ENCODE data around the gene MARS2.
"Not testable (repeated sequence)": the region's sequence is repeated elsewhere in the genome, so short reads cannot be mapped to it uniquely, and the experiment has no call there.

The MARS2 gene

GRCh38 chr2:197707316-197708213 is 2.4 kb downstream of the MARS2 start:
- no peak for DNase-seq

- no peak for DNase-seq
These were observed 3.2 kb downstream of the MARS2 start for GRCh38 chr2:197708331-197708730.

- not testable (repeated sequence) for DNase-seq
These were observed 4.0 kb downstream of the MARS2 start for GRCh38 chr2:197709140-197709539.

GRCh38 chr2:197710424-197711042 is 5.4 kb downstream of the MARS2 start:
- no peak for DNase-seq

- DNase-seq, result no peak
These were observed 6.4 kb downstream of the MARS2 start for GRCh38 chr2:197711578-197711977.

- no peak for DNase-seq
These were observed 8.1 kb downstream of the MARS2 start for GRCh38 chr2:197713271-197713670.

- no peak for DNase-seq
These were observed 12.7 kb downstream of the MARS2 start for GRCh38 chr2:197717863-197718262.

- DNase-seq, result no peak
These were observed 21.8 kb downstream of the MARS2 start for GRCh38 chr2:197727011-197727410.

GRCh38 chr2:197728555-197729544 is 23.7 kb downstream of the MARS2 start:
- not testable (repeated sequence) for DNase-seq

GRCh38 chr2:197740200-197740599 is 35.0 kb downstream of the MARS2 start:
- DNase-seq, result no peak

Data from right hindlimb (tissue), 1 donor.